HepG2 (cell line): Measurements from ENCODE around the gene SMARCA4. TPM values are rescaled to one million over a fixed set of nuclear protein-coding genes. Genes with fewer than 3 reads are reported as not detected.
A peak's percentile ranks its signal among the peaks of the same experiment; 100 is the strongest.

Experiments used
- HNF4A ChIP-seq: sonication (generic); formaldehyde crosslinking; IDR thresholded peaks from 2 replicates; pipeline ENCODE4 v1.4.0; 2020; ENCODE audit warnings: missing genetic modification reagents
- HNRNPUL1 ChIP-seq: fragments of 200-400 bp; formaldehyde crosslinking; IDR thresholded peaks from 2 replicates; pipeline ENCODE4 v1.6.1; 2017; ENCODE audit warnings: low read depth, mild to moderate bottlenecking, low read length, moderate library complexity
- KAT2B ChIP-seq: fragments of 150-350 bp; IDR thresholded peaks from 2 replicates; pipeline ENCODE4 v1.6.1; 2014; ENCODE audit warnings: low read depth, low read length, borderline replicate concordance
- PAF1 ChIP-seq: IDR thresholded peaks from 2 replicates; pipeline ENCODE4 v1.6.1; 2016; ENCODE audit warnings: missing genetic modification reagents, missing compliant biosample characterization
- PHF21A ChIP-seq: sonication (generic); formaldehyde crosslinking; IDR thresholded peaks from 2 replicates; pipeline ENCODE4 v1.5.0; 2020; ENCODE audit warnings: mild to moderate bottlenecking, missing genetic modification reagents
- SMC3 ChIP-seq: IDR thresholded peaks from 2 replicates; pipeline ENCODE4 v1.6.1; 2011; ENCODE audit warnings: low read length, improper control_type of control experiment
- TP53 ChIP-seq: sonication (generic); formaldehyde crosslinking; conservative IDR thresholded peaks from 2 replicates; pipeline ENCODE4 v1.4.0; 2020; ENCODE audit warnings: missing genetic modification reagents
- ZNF10 ChIP-seq: sonication (generic); formaldehyde crosslinking; IDR thresholded peaks from 2 replicates; pipeline ENCODE4 v1.4.0; 2020; ENCODE audit warnings: mild to moderate bottlenecking, low read depth, missing genetic modification reagents, borderline replicate concordance
- ZNF296 ChIP-seq: sonication (generic); formaldehyde crosslinking; conservative IDR thresholded peaks from 2 replicates; pipeline ENCODE4 v1.5.0; 2020; ENCODE audit warnings: mild to moderate bottlenecking, missing genetic modification reagents
- ZNF530 ChIP-seq: sonication (generic); formaldehyde crosslinking; IDR thresholded peaks from 2 replicates; pipeline ENCODE4 v1.5.0; 2020; ENCODE audit warnings: low read depth, mild to moderate bottlenecking, missing genetic modification reagents
- polyA plus RNA-seq, 8 experiments: library from polyadenylated mRNA; depleted of rRNA in 3 of 8; stranded (reverse) in 7 of 8; unstranded in 1 of 8; fragments of >200 nt; fragmentation: Illumina TruSeq in 4 of 8; extraction: Trizol in 4 of 8; gene quantifications; 2 replicates each; pipeline versions ENCODE4 v1.2.1 to v1.2.3, GENCODE V29; 2011 to 2016; ENCODE audit warnings: low read depth in 4 of 8, missing spikeins in 1 of 8, mixed read lengths in 1 of 8; ENCODE audit not compliant: insufficient read depth in 1 of 8
- total RNA-seq, 5 experiments: library from RNA; depleted of rRNA; stranded (reverse); fragments of >200 nt; fragmentation: Illumina TruSeq; extraction: Trizol; gene quantifications; 2 replicates each; pipeline ENCODE4 v1.2.3, GENCODE V29; 2016; ENCODE audit warnings: low read depth in 1 of 5
- TF ChIP-seq, protein P1 (sequence below), 2 experiments: fragments of 450-650 bp in 1 of 2; sonication (generic) in 1 of 2; formaldehyde crosslinking; IDR thresholded peaks; 2 replicates each; pipeline versions ENCODE4 v1.5.0 to v1.8.0; 2020 to 2022; ENCODE audit warnings: mild to moderate bottlenecking in 1 of 2, missing genetic modification reagents in 1 of 2
- TF ChIP-seq, protein P2 (sequence below): sonication (generic); formaldehyde crosslinking; IDR thresholded peaks from 2 replicates; pipeline ENCODE4 v1.5.0; 2020; ENCODE audit warnings: missing genetic modification reagents
- TF ChIP-seq, protein P3 (sequence below): sonication (generic); formaldehyde crosslinking; IDR thresholded peaks from 2 replicates; pipeline ENCODE4 v1.5.0; 2020; ENCODE audit warnings: mild to moderate bottlenecking, missing genetic modification reagents, borderline replicate concordance
- TF ChIP-seq, protein P4 (sequence below): IDR thresholded peaks from 2 replicates; pipeline ENCODE4 v1.6.1; 2018; ENCODE audit warnings: missing genetic modification reagents

The SMARCA4 gene
- total and polyA plus RNA-seq, 2 of the 13 experiments (the other 11 are each of a cell fraction or from before 2014, with no cell fraction given): 25.4 to 45.9 TPM

DNA sequence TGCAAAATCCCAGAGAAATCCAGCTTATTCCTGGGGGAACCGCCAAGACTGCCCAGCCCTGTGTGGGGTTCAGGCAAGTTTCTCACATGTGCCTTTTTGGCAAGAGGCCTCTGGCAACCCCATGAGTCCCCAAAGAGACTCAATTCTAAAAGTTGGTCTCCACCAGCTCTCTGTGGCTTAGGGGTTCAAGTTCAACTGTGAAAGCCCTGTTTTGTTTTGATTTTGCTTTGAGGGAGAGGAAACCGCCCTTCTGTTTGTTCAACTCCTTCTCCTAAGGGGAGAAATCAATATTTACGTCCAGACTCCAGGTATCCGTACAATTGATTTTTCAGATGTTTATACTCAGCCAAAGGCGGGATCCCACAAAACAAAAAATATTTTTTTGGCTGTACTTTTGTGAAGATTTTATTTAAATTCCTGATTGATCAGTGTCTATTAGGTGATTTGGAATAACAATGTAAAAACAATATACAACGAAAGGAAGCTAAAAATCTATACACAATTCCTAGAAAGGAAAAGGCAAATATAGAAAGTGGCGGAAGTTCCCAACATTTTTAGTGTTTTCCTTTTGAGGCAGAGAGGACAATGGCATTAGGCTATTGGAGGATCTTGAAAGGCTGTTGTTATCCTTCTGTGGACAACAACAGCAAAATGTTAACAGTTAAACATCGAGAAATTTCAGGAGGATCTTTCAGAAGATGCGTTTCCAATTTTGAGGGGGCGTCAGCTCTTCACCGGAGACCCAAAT lies 127.8 kb downstream of the SMARCA4 start (continued):
- no peak for TF ChIP-seq ZNF10 (CRISPR knock-in tag)
- 0 out of 2 replicates have a peak, but pooled peaks have one; percentile 28 for TF ChIP-seq HNF4A (CRISPR knock-in tag)
- TF ChIP-seq, protein P1, sequence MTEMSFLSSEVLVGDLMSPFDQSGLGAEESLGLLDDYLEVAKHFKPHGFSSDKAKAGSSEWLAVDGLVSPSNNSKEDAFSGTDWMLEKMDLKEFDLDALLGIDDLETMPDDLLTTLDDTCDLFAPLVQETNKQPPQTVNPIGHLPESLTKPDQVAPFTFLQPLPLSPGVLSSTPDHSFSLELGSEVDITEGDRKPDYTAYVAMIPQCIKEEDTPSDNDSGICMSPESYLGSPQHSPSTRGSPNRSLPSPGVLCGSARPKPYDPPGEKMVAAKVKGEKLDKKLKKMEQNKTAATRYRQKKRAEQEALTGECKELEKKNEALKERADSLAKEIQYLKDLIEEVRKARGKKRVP (CRISPR knock-in tag; IDR thresholded peaks at IDR 0.05): no peak
- no peak for TF ChIP-seq ZNF296 (CRISPR knock-in tag)
- TF ChIP-seq, protein P2, sequence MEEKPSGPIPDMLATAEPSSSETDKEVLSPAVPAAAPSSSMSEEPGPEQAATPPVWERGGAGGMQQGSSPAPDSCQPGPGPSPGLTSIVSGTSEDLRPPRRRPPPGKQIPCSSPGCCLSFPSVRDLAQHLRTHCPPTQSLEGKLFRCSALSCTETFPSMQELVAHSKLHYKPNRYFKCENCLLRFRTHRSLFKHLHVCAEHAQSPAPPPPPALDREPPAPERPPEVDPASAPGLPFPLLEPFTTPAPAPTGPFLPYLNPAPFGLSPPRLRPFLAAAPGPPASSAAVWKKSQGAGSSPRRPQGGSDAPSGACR: no peak; the same call in 1 of the 2 replicates
- TF ChIP-seq PHF21A (CRISPR knock-in tag): peak; percentile 80
- TF ChIP-seq HNRNPUL1: no peak
- no peak for TF ChIP-seq TP53 (CRISPR knock-in tag)
- TF ChIP-seq PAF1 (CRISPR knock-in tag): no peak
- peak; percentile 98 for TF ChIP-seq KAT2B
- TF ChIP-seq, protein P3, sequence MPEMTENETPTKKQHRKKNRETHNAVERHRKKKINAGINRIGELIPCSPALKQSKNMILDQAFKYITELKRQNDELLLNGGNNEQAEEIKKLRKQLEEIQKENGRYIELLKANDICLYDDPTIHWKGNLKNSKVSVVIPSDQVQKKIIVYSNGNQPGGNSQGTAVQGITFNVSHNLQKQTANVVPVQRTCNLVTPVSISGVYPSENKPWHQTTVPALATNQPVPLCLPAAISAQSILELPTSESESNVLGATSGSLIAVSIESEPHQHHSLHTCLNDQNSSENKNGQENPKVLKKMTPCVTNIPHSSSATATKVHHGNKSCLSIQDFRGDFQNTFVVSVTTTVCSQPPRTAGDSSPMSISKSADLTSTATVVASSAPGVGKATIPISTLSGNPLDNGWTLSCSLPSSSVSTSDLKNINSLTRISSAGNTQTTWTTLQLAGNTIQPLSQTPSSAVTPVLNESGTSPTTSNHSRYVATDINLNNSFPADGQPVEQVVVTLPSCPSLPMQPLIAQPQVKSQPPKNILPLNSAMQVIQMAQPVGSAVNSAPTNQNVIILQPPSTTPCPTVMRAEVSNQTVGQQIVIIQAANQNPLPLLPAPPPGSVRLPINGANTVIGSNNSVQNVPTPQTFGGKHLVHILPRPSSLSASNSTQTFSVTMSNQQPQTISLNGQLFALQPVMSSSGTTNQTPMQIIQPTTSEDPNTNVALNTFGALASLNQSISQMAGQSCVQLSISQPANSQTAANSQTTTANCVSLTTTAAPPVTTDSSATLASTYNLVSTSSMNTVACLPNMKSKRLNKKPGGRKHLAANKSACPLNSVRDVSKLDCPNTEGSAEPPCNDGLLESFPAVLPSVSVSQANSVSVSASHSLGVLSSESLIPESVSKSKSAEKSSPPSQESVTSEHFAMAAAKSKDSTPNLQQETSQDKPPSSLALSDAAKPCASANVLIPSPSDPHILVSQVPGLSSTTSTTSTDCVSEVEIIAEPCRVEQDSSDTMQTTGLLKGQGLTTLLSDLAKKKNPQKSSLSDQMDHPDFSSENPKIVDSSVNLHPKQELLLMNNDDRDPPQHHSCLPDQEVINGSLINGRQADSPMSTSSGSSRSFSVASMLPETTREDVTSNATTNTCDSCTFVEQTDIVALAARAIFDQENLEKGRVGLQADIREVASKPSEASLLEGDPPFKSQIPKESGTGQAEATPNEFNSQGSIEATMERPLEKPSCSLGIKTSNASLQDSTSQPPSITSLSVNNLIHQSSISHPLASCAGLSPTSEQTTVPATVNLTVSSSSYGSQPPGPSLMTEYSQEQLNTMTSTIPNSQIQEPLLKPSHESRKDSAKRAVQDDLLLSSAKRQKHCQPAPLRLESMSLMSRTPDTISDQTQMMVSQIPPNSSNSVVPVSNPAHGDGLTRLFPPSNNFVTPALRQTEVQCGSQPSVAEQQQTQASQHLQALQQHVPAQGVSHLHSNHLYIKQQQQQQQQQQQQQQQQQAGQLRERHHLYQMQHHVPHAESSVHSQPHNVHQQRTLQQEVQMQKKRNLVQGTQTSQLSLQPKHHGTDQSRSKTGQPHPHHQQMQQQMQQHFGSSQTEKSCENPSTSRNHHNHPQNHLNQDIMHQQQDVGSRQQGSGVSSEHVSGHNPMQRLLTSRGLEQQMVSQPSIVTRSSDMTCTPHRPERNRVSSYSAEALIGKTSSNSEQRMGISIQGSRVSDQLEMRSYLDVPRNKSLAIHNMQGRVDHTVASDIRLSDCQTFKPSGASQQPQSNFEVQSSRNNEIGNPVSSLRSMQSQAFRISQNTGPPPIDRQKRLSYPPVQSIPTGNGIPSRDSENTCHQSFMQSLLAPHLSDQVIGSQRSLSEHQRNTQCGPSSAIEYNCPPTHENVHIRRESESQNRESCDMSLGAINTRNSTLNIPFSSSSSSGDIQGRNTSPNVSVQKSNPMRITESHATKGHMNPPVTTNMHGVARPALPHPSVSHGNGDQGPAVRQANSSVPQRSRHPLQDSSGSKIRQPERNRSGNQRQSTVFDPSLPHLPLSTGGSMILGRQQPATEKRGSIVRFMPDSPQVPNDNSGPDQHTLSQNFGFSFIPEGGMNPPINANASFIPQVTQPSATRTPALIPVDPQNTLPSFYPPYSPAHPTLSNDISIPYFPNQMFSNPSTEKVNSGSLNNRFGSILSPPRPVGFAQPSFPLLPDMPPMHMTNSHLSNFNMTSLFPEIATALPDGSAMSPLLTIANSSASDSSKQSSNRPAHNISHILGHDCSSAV (CRISPR knock-in tag): no peak
- TF ChIP-seq SMC3: 0 out of 2 replicates have a peak, but pooled peaks have one; percentile 12
- TF ChIP-seq, protein P4, sequence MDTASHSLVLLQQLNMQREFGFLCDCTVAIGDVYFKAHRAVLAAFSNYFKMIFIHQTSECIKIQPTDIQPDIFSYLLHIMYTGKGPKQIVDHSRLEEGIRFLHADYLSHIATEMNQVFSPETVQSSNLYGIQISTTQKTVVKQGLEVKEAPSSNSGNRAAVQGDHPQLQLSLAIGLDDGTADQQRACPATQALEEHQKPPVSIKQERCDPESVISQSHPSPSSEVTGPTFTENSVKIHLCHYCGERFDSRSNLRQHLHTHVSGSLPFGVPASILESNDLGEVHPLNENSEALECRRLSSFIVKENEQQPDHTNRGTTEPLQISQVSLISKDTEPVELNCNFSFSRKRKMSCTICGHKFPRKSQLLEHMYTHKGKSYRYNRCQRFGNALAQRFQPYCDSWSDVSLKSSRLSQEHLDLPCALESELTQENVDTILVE (CRISPR knock-in tag): no peak
- no peak for TF ChIP-seq ZNF530 (CRISPR knock-in tag)
